Hematopoietic multipotent progenitor cell treated with erythropoietin and hydrocortisone succinate and interleukin-3 and kit ligand, for 17 days (in vitro differentiated cells): ENCODE data around the gene APH1A.
"Not testable (repeated sequence)": the region's sequence is repeated elsewhere in the genome, so short reads cannot be mapped to it uniquely, and the experiment has no call there.

Experiments
- DNase-seq: peaks from one replicate; pipeline ENCODE4 v3.0.0-alpha.2; 2015; ENCODE audit warnings: low spot score

The APH1A gene

GRCh38 chr1:150233359-150234308, 35.2 kb downstream of the APH1A start:
- DNase-seq = peak; percentile 27

GRCh38 chr1:150232921-150233320, 35.9 kb downstream of the APH1A start:
- not testable (repeated sequence) for DNase-seq

GRCh38 chr1:150228246-150228645, 40.6 kb downstream of the APH1A start:
- DNase-seq = not testable (repeated sequence)

GRCh38 chr1:150227228-150227627, 41.6 kb downstream of the APH1A start:
- DNase-seq = no peak

GRCh38 chr1:150226486-150226885, 42.3 kb downstream of the APH1A start:
- DNase-seq = no peak

GRCh38 chr1:150225546-150225945, 43.3 kb downstream of the APH1A start:
- no peak for DNase-seq

GRCh38 chr1:150224983-150225382, 43.8 kb downstream of the APH1A start:
- no peak for DNase-seq

GRCh38 chr1:150221552-150221951, 47.3 kb downstream of the APH1A start:
- DNase-seq = peak; percentile 25

- DNase-seq = not testable (repeated sequence)
These were observed 53.0 kb downstream of the APH1A start for GRCh38 chr1:150215855-150216254.
